ENCODE measurements around the gene FBL. TPM values are rescaled to one million over a fixed set of nuclear protein-coding genes. Genes with fewer than 3 reads are reported as not detected.

The FBL gene
- total and polyA plus RNA-seq, 2 of the 8 experiments (the other 6 are each of a cell fraction or from before 2014, with no cell fraction given): 790 to 1,361 TPM

GRCh38 chr19:39826311-39826945, 19.8 kb downstream of the FBL start:
- peaks cover 10% of the 10 kb centered on the region for H3K23me2 ChIP-seq (ENCODE audit: low read depth, low read length)
- H2BK12ac ChIP-seq (ENCODE audit: low read depth, low read length): no peak overlapping the region
- no peak overlapping the region for H3K4ac ChIP-seq (replicated peaks; ENCODE audit: insufficient read length, low read depth, low read length)
- H3K79me1 ChIP-seq (ENCODE audit: low read depth, low read length): no peaks in the 10 kb centered on the region; the same call in 1 of the 2 replicates
- H2BK5ac ChIP-seq (ENCODE audit: low read depth, low read length): no peak overlapping the region
- no peak overlapping the region for H3K4me3 ChIP-seq (ENCODE audit: extremely low read depth in 1 of 4, insufficient read depth in 2 of 4, low read depth in 3 of 4, low read length in 4 of 4)
- no peak overlapping the region for H4K91ac ChIP-seq (replicated peaks; ENCODE audit: insufficient read length, low read length)
- no peak overlapping the region for H2BK20ac ChIP-seq (ENCODE audit: low read length)
- FAIRE-seq: no peak
- H2BK15ac ChIP-seq (ENCODE audit: low read length): no peak overlapping the region
- no peak overlapping the region for H3K9ac ChIP-seq (replicated peaks in 1 of 4; ENCODE audit: extremely low read depth in 1 of 4, low read depth in 3 of 4, low read length in 3 of 4)
- no peak overlapping the region for H2BK120ac ChIP-seq (replicated peaks; ENCODE audit: low read depth, low read length)
- H3K23ac ChIP-seq (ENCODE audit: insufficient read length): no peak overlapping the region
- H3K9me3 ChIP-seq (ENCODE audit: insufficient read depth in 2 of 2, low read depth in 1 of 2, low read length in 1 of 2): no peaks in the 10 kb centered on the region
- H2AFZ ChIP-seq (ENCODE audit: low read length): no peak overlapping the region
- no peak overlapping the region for H2AK5ac ChIP-seq (ENCODE audit: low read depth, low read length)
- no peak overlapping the region for H3K18ac ChIP-seq (ENCODE audit: extremely low read depth, low read length)
- 0 out of 4 replicates have a peak, but pooled peaks cover 0 to 3% of the 10 kb centered on the region in 2 experiments for H3K79me2 ChIP-seq (ENCODE audit: control insufficient read depth in 1 of 2, insufficient read depth in 2 of 2, low read length in 2 of 2)
- H4K20me1 ChIP-seq (replicated peaks in 1 of 2; ENCODE audit: control insufficient read depth in 1 of 2, insufficient read depth in 2 of 2, low read length in 2 of 2): peaks cover 0 to 2% of the 10 kb centered on the region in 2 experiments
- no peak overlapping the region for H4K8ac ChIP-seq (ENCODE audit: extremely low read depth, insufficient read depth, low read length)
- no peak overlapping the region for H3K56ac ChIP-seq (replicated peaks; ENCODE audit: insufficient read length, low read depth, low read length)
- H3K4me2 ChIP-seq (ENCODE audit: insufficient read depth in 1 of 2, low read depth in 2 of 2, low read length in 2 of 2): no peak overlapping the region
- no peaks in the 10 kb centered on the region for H3K27me3 ChIP-seq (replicated peaks in 1 of 4; ENCODE audit: control insufficient read depth in 3 of 4, extremely low read depth in 1 of 4, insufficient read depth in 3 of 4, low read length in 3 of 4)
- no peak overlapping the region for H4K5ac ChIP-seq (ENCODE audit: insufficient read length, low read depth, low read length)
- DNase-seq (ENCODE audit: low read depth in 1 of 2, low spot score in 2 of 2): no peak
- 93% methylated on average over 20 of the region's 35 CpGs; no CpG with 5 or more reads in 1 of the 2 experiments for WGBS, 2 experiments (ENCODE audit: extremely low coverage in 1 of 2, insufficient coverage in 1 of 2, insufficient read length in 1 of 2, insufficient replicate concordance in 2 of 2, low coverage in 1 of 2, low lambda C conversion rate in 2 of 2, missing lambda C conversion rate in 1 of 2)
- H3K36me3 ChIP-seq (ENCODE audit: control insufficient read depth in 2 of 4, insufficient read depth in 4 of 4, low read length in 3 of 4): peaks cover 10 to 33% (median 25%) of the 10 kb centered on the region in 4 experiments; a peak in 7 of 8 replicates
- CTCF ChIA-PET (ENCODE audit: partially characterized antibody): interaction anchor here (0.6 to 3.5 kb wide), 2 partner anchors 34 to 142 kb away, joined by 3 to 14 read pairs; no protein-coding TSS in a partner anchor
- POLR2A ChIA-PET (ENCODE audit: partially characterized antibody): interaction anchor here (3.2 kb wide), 1 partner anchor 17 kb away, joined by 8 read pairs; no protein-coding TSS in a partner anchor
- H3K14ac ChIP-seq (ENCODE audit: insufficient read length): no peak overlapping the region
- H3K27ac ChIP-seq (ENCODE audit: low read depth, low read length): no peak overlapping the region
- H3K4me1 ChIP-seq (replicated peaks in 1 of 4; ENCODE audit: control insufficient read depth in 3 of 4, insufficient read depth in 4 of 4, low read length in 3 of 4): peaks cover 0 to 8% (median 3%) of the 10 kb centered on the region in 4 experiments; a peak in 4 of 7 replicates
- no peak for TF ChIP-seq KDM5A (IDR thresholded peaks at IDR 0.05; ENCODE audit: low read length)
- no peak for TF ChIP-seq PHF8 (conservative IDR thresholded peaks at IDR 0.05; ENCODE audit: low read depth, low read length)
- TF ChIP-seq TCF12 (IDR thresholded peaks at IDR 0.05; ENCODE audit: low read depth, low read length): no peak
- TF ChIP-seq POU5F1 (IDR thresholded peaks at IDR 0.05; ENCODE audit: low read depth, low read length): no peak
- TF ChIP-seq RFX5 (IDR thresholded peaks at IDR 0.05; ENCODE audit: borderline replicate concordance, low read depth, low read length): no peak
- no peak for TF ChIP-seq MAFK (IDR thresholded peaks at IDR 0.05; ENCODE audit: low read depth, low read length)
- no peak for TF ChIP-seq BACH1 (IDR thresholded peaks at IDR 0.05; ENCODE audit: low read length)
- TF ChIP-seq CBX5 (IDR thresholded peaks at IDR 0.05; ENCODE audit: low read depth, low read length): no peak
- TF ChIP-seq ASH2L (IDR thresholded peaks at IDR 0.05; ENCODE audit: low read length): no peak
- TF ChIP-seq NANOG (IDR thresholded peaks at IDR 0.05; ENCODE audit: insufficient read depth, low read depth, low read length, poor library complexity, severe bottlenecking): no peak
- TF ChIP-seq TAF1 (IDR thresholded peaks at IDR 0.05; ENCODE audit: low read depth, low read length): no peak
- TF ChIP-seq SAP30 (IDR thresholded peaks at IDR 0.05; ENCODE audit: insufficient read depth, insufficient replicate concordance, low read length): no peak
- no peak for TF ChIP-seq BCL11A (IDR thresholded peaks at IDR 0.05; ENCODE audit: low read depth in 2 of 2, low read length in 2 of 2)
